Rectal smooth muscle tissue (tissue), 1 donor: Measurements from ENCODE around the gene TANGO2.

ENCODE experiments used
- H3K27ac ChIP-seq: one replicate; pipeline ENCODE4 v1.7.0; 2013; ENCODE audit warnings: low read depth, low read length, inconsistent platforms
- H3K27me3 ChIP-seq: one replicate; pipeline ENCODE4 v1.7.0; 2013; ENCODE audit warnings: low read length; ENCODE audit not compliant: control insufficient read depth, insufficient read depth
- H3K36me3 ChIP-seq: one replicate; pipeline ENCODE4 v1.7.0; 2013; ENCODE audit warnings: low read length; ENCODE audit not compliant: control insufficient read depth, insufficient read depth
- H3K4me1 ChIP-seq: one replicate; pipeline ENCODE4 v1.7.0; 2013; ENCODE audit warnings: low read length; ENCODE audit not compliant: control insufficient read depth, insufficient read depth
- H3K4me3 ChIP-seq: one replicate; pipeline ENCODE4 v1.7.0; 2013; ENCODE audit warnings: low read length
- H3K9ac ChIP-seq: one replicate; pipeline ENCODE4 v1.7.0; 2013; ENCODE audit warnings: low read length

TANGO2 gene

GRCh38 chr22:20024225-20024624, 3.3 kb downstream of the TANGO2 start:
- Histone ChIP-seq H3K36me3 (no peaks in the 10 kb centered on the region), H3K4me1 (peaks cover 13% of the 10 kb centered on the region), H3K27ac (no peak overlapping the region), H3K9ac (no peak overlapping the region), H3K27me3 (no peaks in the 10 kb centered on the region), H3K4me3 (no peak overlapping the region)

GRCh38 chr22:20024650-20025397, 3.9 kb downstream of the TANGO2 start:
- Histone ChIP-seq H3K36me3 (no peaks in the 10 kb centered on the region), H3K27ac (no peak overlapping the region), H3K4me1 (peaks cover 13% of the 10 kb centered on the region), H3K9ac (no peak overlapping the region), H3K27me3 (no peaks in the 10 kb centered on the region), H3K4me3 (no peak overlapping the region)

GRCh38 chr22:20025401-20026203, 4.7 kb downstream of the TANGO2 start:
- H3K4me3 ChIP-seq: no peak overlapping the region
- H3K27ac ChIP-seq: no peak overlapping the region
- H3K4me1 ChIP-seq: peaks cover 11% of the 10 kb centered on the region
- no peaks in the 10 kb centered on the region for H3K36me3 ChIP-seq
- H3K9ac ChIP-seq: no peak overlapping the region
- H3K27me3 ChIP-seq: no peaks in the 10 kb centered on the region

GRCh38 chr22:20026204-20026908, 5.4 kb downstream of the TANGO2 start:
- Histone ChIP-seq H3K4me3 (no peak overlapping the region), H3K27ac (no peak overlapping the region), H3K27me3 (no peaks in the 10 kb centered on the region), H3K9ac (no peak overlapping the region), H3K36me3 (no peaks in the 10 kb centered on the region), H3K4me1 (peaks cover 10% of the 10 kb centered on the region)

GRCh38 chr22:20026996-20027601, 6.2 kb downstream of the TANGO2 start:
- no peak overlapping the region for H3K4me3 ChIP-seq
- no peak overlapping the region for H3K9ac ChIP-seq
- H3K36me3 ChIP-seq: peaks cover 2% of the 10 kb centered on the region
- H3K27ac ChIP-seq: no peak overlapping the region
- H3K27me3 ChIP-seq: no peaks in the 10 kb centered on the region
- peaks cover 4% of the 10 kb centered on the region for H3K4me1 ChIP-seq

- H3K27me3 ChIP-seq: no peaks in the 10 kb centered on the region
- H3K27ac ChIP-seq: no peak overlapping the region
- no peak overlapping the region for H3K4me3 ChIP-seq
- no peak overlapping the region for H3K9ac ChIP-seq
- no peaks in the 10 kb centered on the region for H3K4me1 ChIP-seq
- H3K36me3 ChIP-seq: peaks cover 2% of the 10 kb centered on the region
Measured at GRCh38 chr22:20027966-20028854, 7.3 kb downstream of the TANGO2 start.

GRCh38 chr22:20028855-20029549, 8.1 kb downstream of the TANGO2 start:
- Histone ChIP-seq H3K9ac (no peak overlapping the region), H3K4me3 (no peak overlapping the region), H3K27ac (no peak overlapping the region), H3K27me3 (no peaks in the 10 kb centered on the region), H3K36me3 (peaks cover 2% of the 10 kb centered on the region), H3K4me1 (no peaks in the 10 kb centered on the region)

GRCh38 chr22:20029550-20030225, 8.8 kb downstream of the TANGO2 start:
- Histone ChIP-seq H3K9ac (no peak overlapping the region), H3K27ac (no peak overlapping the region), H3K4me1 (no peaks in the 10 kb centered on the region), H3K27me3 (no peaks in the 10 kb centered on the region), H3K36me3 (peaks cover 2% of the 10 kb centered on the region), H3K4me3 (no peak overlapping the region)

- H3K4me1 ChIP-seq: no peaks in the 10 kb centered on the region
- no peak overlapping the region for H3K9ac ChIP-seq
- no peak overlapping the region for H3K27ac ChIP-seq
- peaks cover 4% of the 10 kb centered on the region for H3K36me3 ChIP-seq
- no peaks in the 10 kb centered on the region for H3K27me3 ChIP-seq
- no peak overlapping the region for H3K4me3 ChIP-seq
Measured at GRCh38 chr22:20031732-20032406, 11.0 kb downstream of the TANGO2 start.

GRCh38 chr22:20032407-20032991, 11.6 kb downstream of the TANGO2 start:
- Histone ChIP-seq H3K4me1 (no peaks in the 10 kb centered on the region), H3K4me3 (no peak overlapping the region), H3K27me3 (no peaks in the 10 kb centered on the region), H3K9ac (no peak overlapping the region), H3K27ac (no peak overlapping the region), H3K36me3 (peaks cover 7% of the 10 kb centered on the region)
